GM21447 (cell line): Measurements from ENCODE around the gene RPS2.

Experiments used
- ATAC-seq: cut with Tn5 transposase; IDR thresholded peaks from one replicate; pipeline ENCODE4 v1.9.1; 2021; ENCODE audit not compliant: unreplicated experiment

RPS2 gene

GRCh38 chr16:1999866-2000514 lies 35.4 kb upstream of the RPS2 start:
- ATAC-seq: no peak

- ATAC-seq: no peak
Measured at GRCh38 chr16:1998852-1999801, 34.5 kb upstream of the RPS2 start.

GRCh38 chr16:1998360-1998835 lies 33.8 kb upstream of the RPS2 start:
- ATAC-seq: no peak

GRCh38 chr16:1997494-1998359 lies 33.1 kb upstream of the RPS2 start:
- ATAC-seq: no peak

GRCh38 chr16:1993731-1994131 lies 29.1 kb upstream of the RPS2 start:
- no peak for ATAC-seq

- ATAC-seq: no peak
Measured at GRCh38 chr16:1992704-1993317, 28.2 kb upstream of the RPS2 start.

GRCh38 chr16:1991948-1992703 lies 27.5 kb upstream of the RPS2 start:
- ATAC-seq: no peak

- no peak for ATAC-seq
Measured at GRCh38 chr16:1991588-1991947, 26.9 kb upstream of the RPS2 start.

GRCh38 chr16:1991135-1991551 lies 26.5 kb upstream of the RPS2 start:
- peak; percentile 40 for ATAC-seq

GRCh38 chr16:1990351-1991134 lies 25.9 kb upstream of the RPS2 start:
- ATAC-seq: peak; percentile 6

GRCh38 chr16:1990101-1990350 lies 25.4 kb upstream of the RPS2 start:
- ATAC-seq: no peak

- ATAC-seq: no peak
Measured at GRCh38 chr16:1989209-1990100, 24.8 kb upstream of the RPS2 start, which contains the start of gene SYNGR3. TSS of gene SYNGR3 (plus strand) at chr16:1989970. CDS start at chr16:1990103, 133 bp downstream.

- no peak for ATAC-seq
Measured at GRCh38 chr16:1987198-1987597, 22.6 kb upstream of the RPS2 start.

- no peak for ATAC-seq
Measured at GRCh38 chr16:1985466-1986150, 21.0 kb upstream of the RPS2 start.

GRCh38 chr16:1984347-1985225 lies 20.0 kb upstream of the RPS2 start:
- peak; percentile 2 for ATAC-seq

GRCh38 chr16:1983544-1984346 lies 19.1 kb upstream of the RPS2 start, which contains the start of gene GFER:
TSS of gene GFER (plus strand) at chr16:1984193. CDS start at chr16:1984219, 26 bp downstream.
- ATAC-seq: peak; percentile 66
